NK-92 (cell line): ENCODE results near the gene TMEM175.

Experiments used
- DNase-seq: peaks from one replicate; lab custom pipeline; 2025; ENCODE audit not compliant: unreplicated experiment; lab: John Stamatoyannopoulos, UW

TMEM175 gene

GRCh38 chr4:898869-899555 is 33.2 kb upstream of the TMEM175 start:
- no peak for DNase-seq

- no peak for DNase-seq
These were observed 32.7 kb upstream of the TMEM175 start for GRCh38 chr4:899556-899906.

GRCh38 chr4:900073-900472 is 32.2 kb upstream of the TMEM175 start:
- DNase-seq = no peak

GRCh38 chr4:900721-901120 is 31.5 kb upstream of the TMEM175 start:
- no peak for DNase-seq

- no peak for DNase-seq
These were observed 30.9 kb upstream of the TMEM175 start for GRCh38 chr4:901192-901910.

GRCh38 chr4:903066-904046 is 28.9 kb upstream of the TMEM175 start:
- DNase-seq = no peak

GRCh38 chr4:905485-906338 is 26.5 kb upstream of the TMEM175 start:
- no peak for DNase-seq

- DNase-seq = no peak
These were observed 25.7 kb upstream of the TMEM175 start for GRCh38 chr4:906339-907102.

- DNase-seq = no peak
These were observed 25.2 kb upstream of the TMEM175 start for GRCh38 chr4:907103-907400.

- no peak for DNase-seq
These were observed 24.4 kb upstream of the TMEM175 start for GRCh38 chr4:907691-908425.

- no peak for DNase-seq
These were observed 23.1 kb upstream of the TMEM175 start for GRCh38 chr4:909131-909571.

- no peak for DNase-seq
These were observed 22.4 kb upstream of the TMEM175 start for GRCh38 chr4:909821-910220.

- no peak for DNase-seq
These were observed 21.7 kb upstream of the TMEM175 start for GRCh38 chr4:910366-911091.

GRCh38 chr4:911221-911751 is 21.0 kb upstream of the TMEM175 start:
- no peak for DNase-seq

- no peak for DNase-seq
These were observed 20.3 kb upstream of the TMEM175 start for GRCh38 chr4:911871-912490.

- no peak for DNase-seq
These were observed 19.5 kb upstream of the TMEM175 start for GRCh38 chr4:912548-913279.

GRCh38 chr4:913280-913618 is 19.0 kb upstream of the TMEM175 start:
- no peak for DNase-seq

- no peak for DNase-seq
These were observed 17.7 kb upstream of the TMEM175 start for GRCh38 chr4:914531-914930.
